ENCODE measurements around the gene HIBADH.

DNA sequence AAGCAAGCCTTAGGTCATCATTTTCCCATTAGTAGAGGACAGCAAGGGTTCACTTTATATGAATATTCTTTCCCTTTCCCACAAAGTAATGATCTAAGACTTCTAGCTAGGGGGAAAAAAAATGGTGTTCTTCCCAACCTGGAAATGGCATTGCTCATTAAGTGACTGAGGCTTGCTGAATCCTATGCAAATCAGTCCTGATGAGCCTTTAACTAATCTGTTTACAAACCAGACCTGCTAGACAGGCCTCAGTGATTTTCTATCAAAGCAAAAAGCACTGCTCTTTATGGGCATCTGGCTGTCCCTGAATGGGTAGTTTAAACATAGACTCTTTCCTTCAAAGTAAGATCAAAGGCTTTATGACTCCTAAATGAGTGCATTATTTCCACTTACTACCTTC is 146.3 kb downstream of the HIBADH start:
- no peak for TF ChIP-seq POLR2A (IDR thresholded peaks at IDR 0.05)
- TF ChIP-seq, protein P1, sequence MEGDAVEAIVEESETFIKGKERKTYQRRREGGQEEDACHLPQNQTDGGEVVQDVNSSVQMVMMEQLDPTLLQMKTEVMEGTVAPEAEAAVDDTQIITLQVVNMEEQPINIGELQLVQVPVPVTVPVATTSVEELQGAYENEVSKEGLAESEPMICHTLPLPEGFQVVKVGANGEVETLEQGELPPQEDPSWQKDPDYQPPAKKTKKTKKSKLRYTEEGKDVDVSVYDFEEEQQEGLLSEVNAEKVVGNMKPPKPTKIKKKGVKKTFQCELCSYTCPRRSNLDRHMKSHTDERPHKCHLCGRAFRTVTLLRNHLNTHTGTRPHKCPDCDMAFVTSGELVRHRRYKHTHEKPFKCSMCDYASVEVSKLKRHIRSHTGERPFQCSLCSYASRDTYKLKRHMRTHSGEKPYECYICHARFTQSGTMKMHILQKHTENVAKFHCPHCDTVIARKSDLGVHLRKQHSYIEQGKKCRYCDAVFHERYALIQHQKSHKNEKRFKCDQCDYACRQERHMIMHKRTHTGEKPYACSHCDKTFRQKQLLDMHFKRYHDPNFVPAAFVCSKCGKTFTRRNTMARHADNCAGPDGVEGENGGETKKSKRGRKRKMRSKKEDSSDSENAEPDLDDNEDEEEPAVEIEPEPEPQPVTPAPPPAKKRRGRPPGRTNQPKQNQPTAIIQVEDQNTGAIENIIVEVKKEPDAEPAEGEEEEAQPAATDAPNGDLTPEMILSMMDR (IDR thresholded peaks at IDR 0.05), result no peak
